Stimulated activated naive CD8-positive, alpha-beta T cell treated with anti-CD3 and anti-CD28 coated beads, Interleukin-15, amount 100 ng/mL, for 72 hours (primary cell): ENCODE data around the gene HMSD.
A peak's percentile ranks its signal among the peaks of the same experiment; 100 is the strongest.
"Not testable (repeated sequence)": the region's sequence is repeated elsewhere in the genome, so short reads cannot be mapped to it uniquely, and the experiment has no call there.

Experiments
- ATAC-seq: fragments of 150-1000 bp; cut with Tn5 transposase; 2 replicates; pipeline ENCODE4 v1.10.0; 2021; ENCODE audit warnings: mild to moderate bottlenecking, moderate library complexity
- DNase-seq, 2 donors: peaks; one replicate each; pipeline ENCODE4 v3.0.0; 2021 to 2022
- H3K27ac Mint-ChIP-seq, 2 donors: one replicate each; pipeline ENCODE4 v1.8.0; 2022; ENCODE audit warnings: mild to moderate bottlenecking in 2 of 2, mixed read lengths in 2 of 2, moderate library complexity in 2 of 2
- H3K27me3 Mint-ChIP-seq: one replicate; pipeline ENCODE4 v1.8.0; 2022; ENCODE audit warnings: mixed read lengths
- H3K4me1 Mint-ChIP-seq: one replicate; pipeline ENCODE4 v1.8.0; 2022; ENCODE audit warnings: mild to moderate bottlenecking, mixed read lengths
- H3K4me3 Mint-ChIP-seq, 2 donors: one replicate each; pipeline ENCODE4 v1.8.0; 2022; ENCODE audit warnings: mild to moderate bottlenecking in 2 of 2, mixed read lengths in 2 of 2, moderate library complexity in 1 of 2
- H3K9me3 Mint-ChIP-seq, 2 donors: one replicate each; pipeline ENCODE4 v1.8.0; 2022; ENCODE audit warnings: mixed read lengths in 2 of 2

The HMSD gene, protein sequence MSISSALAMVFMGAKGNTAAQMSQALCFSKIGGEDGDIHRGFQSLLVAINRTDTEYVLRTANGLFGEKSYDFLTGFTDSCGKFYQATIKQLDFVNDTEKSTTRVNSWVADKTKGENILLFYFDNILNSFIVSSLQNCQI

GRCh38 chr18:63949068-63949737 is at the start of gene HMSD:
TSS of gene HMSD (plus strand) at chr18:63949301. CDS start at chr18:63953456, 4,155 bp downstream.
- H3K4me3 Mint-ChIP-seq = peak within 1 kb of the TSS; percentile 88 to 92
- H3K27ac Mint-ChIP-seq = peak within 1 kb of the TSS in 1 of 2 donors; percentile 85
- peak; percentile 57 to 82 for DNase-seq
- peaks cover 38% of the 10 kb centered on the region for H3K4me1 Mint-ChIP-seq
- peaks cover 6 to 7% of the 10 kb centered on the region in 2 donors for H3K9me3 Mint-ChIP-seq
- H3K27me3 Mint-ChIP-seq = peaks cover 24% of the 10 kb centered on the region
- peak; percentile 88 for ATAC-seq

- DNase-seq = no peak
- Mint-ChIP-seq H3K9me3 (no peaks in the 10 kb centered on the region), H3K27me3 (peaks cover 10% of the 10 kb centered on the region), H3K4me1 (no peaks in the 10 kb centered on the region), H3K27ac (no peak overlapping the region), H3K4me3 (no peak overlapping the region)
- ATAC-seq = no peak
Observed at GRCh38 chr18:63903851-63904570, 45.1 kb upstream of the HMSD start.

DNA sequence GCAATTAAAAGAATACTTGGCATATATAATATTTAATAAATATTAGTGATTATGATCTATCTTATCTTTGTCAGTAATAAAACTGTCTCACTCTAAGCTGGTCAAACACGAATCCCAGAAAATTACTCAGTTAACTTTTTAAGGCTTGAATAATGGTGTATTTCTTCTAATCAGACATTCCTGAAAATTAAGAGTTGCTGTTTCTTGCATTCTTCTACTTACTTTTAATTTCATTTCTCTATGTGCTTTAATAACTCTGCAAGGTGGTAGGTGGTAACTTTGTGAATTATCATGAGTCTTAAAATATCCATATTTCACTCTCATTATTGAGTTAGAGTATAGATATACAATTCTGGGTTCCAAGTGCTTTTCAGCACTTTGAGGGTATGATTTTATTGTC is 44.4 kb upstream of the HMSD start:
- no peak for ATAC-seq

DNA sequence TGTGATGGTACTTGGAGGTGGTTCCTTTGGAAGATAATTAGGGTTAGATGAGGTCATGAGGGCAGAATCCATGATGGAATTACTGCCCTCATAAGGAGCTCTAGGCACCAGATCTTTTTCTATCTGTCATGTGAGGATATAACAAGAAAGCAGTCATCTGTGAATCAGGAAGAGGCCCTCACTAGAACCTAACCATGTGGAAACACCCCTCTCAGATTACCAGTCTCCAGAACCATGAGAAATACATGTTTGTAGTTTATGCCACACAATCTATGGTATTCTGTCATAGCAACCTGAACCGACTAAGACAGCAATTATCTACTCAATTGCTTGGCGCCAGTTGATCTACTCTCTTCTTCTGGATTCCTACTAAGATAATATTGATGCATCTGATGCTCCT is 43.7 kb upstream of the HMSD start:
- ATAC-seq (no peak), DNase-seq (no peak)
- Mint-ChIP-seq H3K4me1 (no peaks in the 10 kb centered on the region), H3K27me3 (peaks cover 10% of the 10 kb centered on the region), H3K27ac (no peak overlapping the region), H3K4me3 (no peak overlapping the region), H3K9me3 (no peaks in the 10 kb centered on the region)

More for the DNA sequence above, 44.4 kb upstream of the HMSD start:
- DNase-seq = no peak
- Mint-ChIP-seq H3K4me1 (no peaks in the 10 kb centered on the region), H3K4me3 (no peak overlapping the region), H3K27me3 (peaks cover 10% of the 10 kb centered on the region), H3K27ac (no peak overlapping the region), H3K9me3 (no peaks in the 10 kb centered on the region)

GRCh38 chr18:63906056-63906455 is 43.0 kb upstream of the HMSD start:
- Mint-ChIP-seq H3K4me3 (no peak overlapping the region), H3K4me1 (no peaks in the 10 kb centered on the region), H3K9me3 (no peaks in the 10 kb centered on the region), H3K27ac (no peak overlapping the region), H3K27me3 (peaks cover 15% of the 10 kb centered on the region)
- DNase-seq (no peak), ATAC-seq (no peak)

- no peaks in the 10 kb centered on the region for H3K9me3 Mint-ChIP-seq
- peak within 1 kb of the TSS in 1 of 2 donors; percentile 42 for H3K27ac Mint-ChIP-seq
- peak; percentile 50 for ATAC-seq
- no peak for DNase-seq
- peak within 1 kb of the TSS in 1 of 2 donors; percentile 49 for H3K4me3 Mint-ChIP-seq
- no peaks in the 10 kb centered on the region for H3K4me1 Mint-ChIP-seq
- H3K27me3 Mint-ChIP-seq = peaks cover 25% of the 10 kb centered on the region
Observed at GRCh38 chr18:63907664-63908063, 41.4 kb upstream of the HMSD start, which contains the start of gene SERPINB10. TSS of gene SERPINB10 (plus strand) at chr18:63907958. CDS start at chr18:63915511, 7,553 bp downstream.

DNA sequence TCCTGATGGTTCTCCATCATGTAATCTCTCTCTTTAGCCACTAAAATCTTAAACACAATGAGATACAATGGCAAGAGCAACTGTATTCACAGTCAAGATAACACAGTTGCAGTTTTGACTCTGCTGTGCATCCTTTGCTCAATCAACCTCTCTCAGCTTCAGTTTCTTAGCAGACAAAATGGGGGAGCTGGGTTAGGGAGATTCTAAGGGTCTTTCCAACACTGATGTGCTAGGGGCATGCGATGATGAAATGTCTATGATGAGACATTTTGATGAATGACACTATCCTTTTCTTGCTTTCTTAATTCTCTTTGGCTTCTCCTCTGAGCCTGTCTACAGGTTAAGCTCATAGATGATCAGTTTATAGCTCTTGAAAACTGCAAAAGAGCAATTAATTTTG is 40.2 kb upstream of the HMSD start:
- no peaks in the 10 kb centered on the region for H3K9me3 Mint-ChIP-seq
- H3K27ac Mint-ChIP-seq = peak overlapping the region in 1 of 2 donors; percentile 34
- peaks cover 34% of the 10 kb centered on the region for H3K27me3 Mint-ChIP-seq
- DNase-seq (no peak), ATAC-seq (peak; percentile 67)
- peak overlapping the region in 1 of 2 donors; percentile 49 for H3K4me3 Mint-ChIP-seq
- no peaks in the 10 kb centered on the region for H3K4me1 Mint-ChIP-seq

DNA sequence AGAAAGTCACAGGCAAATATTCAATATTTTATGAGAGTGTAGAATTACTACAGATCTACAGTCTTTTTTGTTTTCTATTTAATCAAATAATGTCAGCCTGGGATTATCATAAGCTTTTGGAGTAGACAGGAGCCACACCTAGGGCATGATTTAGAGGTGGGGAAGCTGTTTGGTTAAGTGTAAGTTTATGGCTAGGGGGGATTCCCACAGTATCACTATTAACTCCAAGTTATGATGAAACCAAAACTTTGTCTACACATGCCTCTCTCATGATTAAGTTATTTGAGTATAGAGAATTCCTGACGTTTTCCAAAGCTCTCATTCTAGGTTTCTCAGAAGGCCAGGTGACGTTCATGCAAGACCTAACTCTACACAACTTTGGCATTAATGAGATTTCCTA is 39.2 kb upstream of the HMSD start:
- ATAC-seq (peak; percentile 67), DNase-seq (no peak)
- no peak overlapping the region for H3K27ac Mint-ChIP-seq
- no peaks in the 10 kb centered on the region for H3K4me1 Mint-ChIP-seq
- H3K4me3 Mint-ChIP-seq = no peak overlapping the region
- H3K27me3 Mint-ChIP-seq = peaks cover 44% of the 10 kb centered on the region
- H3K9me3 Mint-ChIP-seq = no peaks in the 10 kb centered on the region

GRCh38 chr18:63917817-63918216 is 31.3 kb upstream of the HMSD start:
- no peak for ATAC-seq
- Mint-ChIP-seq H3K27ac (peak overlapping the region in 1 of 2 donors; percentile 27), H3K4me1 (no peaks in the 10 kb centered on the region), H3K4me3 (no peak overlapping the region), H3K27me3 (peaks cover 43% of the 10 kb centered on the region), H3K9me3 (peaks cover 0 to 4% of the 10 kb centered on the region in 2 donors)
- DNase-seq = no peak

- no peak for DNase-seq
- Mint-ChIP-seq H3K9me3 (peaks cover 0 to 4% of the 10 kb centered on the region in 2 donors), H3K27me3 (peaks cover 54% of the 10 kb centered on the region), H3K27ac (no peak overlapping the region), H3K4me3 (no peak overlapping the region), H3K4me1 (no peaks in the 10 kb centered on the region)
- no peak for ATAC-seq
Observed at GRCh38 chr18:63922049-63922448, 27.1 kb upstream of the HMSD start.

DNA sequence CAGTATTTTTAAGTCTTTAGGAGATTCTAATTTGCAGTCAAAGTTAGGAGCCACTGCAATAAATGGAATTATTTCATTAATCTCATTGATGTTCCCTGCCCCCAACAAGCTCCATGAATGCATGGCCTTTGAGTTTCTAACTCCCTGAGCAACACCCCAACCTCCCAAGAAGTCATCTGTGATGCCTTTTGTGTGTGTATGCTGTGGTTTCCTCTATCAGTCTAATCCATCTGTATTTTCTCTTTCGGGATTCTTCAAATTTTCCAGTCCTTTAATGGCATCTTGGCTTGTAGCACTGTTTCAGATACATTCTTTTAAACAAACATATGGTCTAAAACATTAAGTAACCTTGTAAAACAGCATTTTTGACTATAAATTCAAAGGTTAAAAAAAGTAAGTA is 24.6 kb upstream of the HMSD start:
- H3K4me3 Mint-ChIP-seq = no peak overlapping the region
- ATAC-seq (no peak), DNase-seq (no peak)
- no peak overlapping the region for H3K27ac Mint-ChIP-seq
- peaks cover 0 to 4% of the 10 kb centered on the region in 2 donors for H3K9me3 Mint-ChIP-seq
- H3K4me1 Mint-ChIP-seq = no peaks in the 10 kb centered on the region
- H3K27me3 Mint-ChIP-seq = peaks cover 52% of the 10 kb centered on the region

GRCh38 chr18:63928331-63928730 is 20.8 kb upstream of the HMSD start:
- H3K9me3 Mint-ChIP-seq = no peaks in the 10 kb centered on the region
- ATAC-seq (no peak), DNase-seq (no peak)
- no peaks in the 10 kb centered on the region for H3K4me1 Mint-ChIP-seq
- peaks cover 39% of the 10 kb centered on the region for H3K27me3 Mint-ChIP-seq
- H3K27ac Mint-ChIP-seq = no peak overlapping the region
- H3K4me3 Mint-ChIP-seq = no peak overlapping the region

DNA sequence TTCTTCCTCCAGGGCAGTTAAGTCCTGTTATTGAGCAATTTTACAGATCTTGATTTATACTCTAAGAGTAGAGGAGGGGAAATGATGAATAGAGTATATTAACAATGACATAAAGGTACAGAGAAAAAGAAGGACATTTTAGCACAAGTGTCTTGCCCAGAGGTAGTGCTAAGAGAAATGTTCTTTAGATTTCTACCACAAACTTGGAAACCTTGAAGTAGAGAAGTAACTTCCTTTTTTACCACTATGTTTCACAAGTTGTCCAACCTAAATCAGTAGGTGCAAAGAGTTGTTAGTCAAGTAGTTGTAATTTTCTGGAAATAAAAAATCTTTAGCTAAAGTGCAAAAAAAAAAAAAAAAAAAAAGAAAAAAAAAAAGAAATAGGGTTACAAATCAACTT is 19.7 kb upstream of the HMSD start:
- not testable (repeated sequence) for ATAC-seq, H3K27ac Mint-ChIP-seq, H3K9me3 Mint-ChIP-seq, H3K4me1 Mint-ChIP-seq, H3K4me3 Mint-ChIP-seq, DNase-seq
- peaks cover 28% of the 10 kb centered on the region for H3K27me3 Mint-ChIP-seq

DNA sequence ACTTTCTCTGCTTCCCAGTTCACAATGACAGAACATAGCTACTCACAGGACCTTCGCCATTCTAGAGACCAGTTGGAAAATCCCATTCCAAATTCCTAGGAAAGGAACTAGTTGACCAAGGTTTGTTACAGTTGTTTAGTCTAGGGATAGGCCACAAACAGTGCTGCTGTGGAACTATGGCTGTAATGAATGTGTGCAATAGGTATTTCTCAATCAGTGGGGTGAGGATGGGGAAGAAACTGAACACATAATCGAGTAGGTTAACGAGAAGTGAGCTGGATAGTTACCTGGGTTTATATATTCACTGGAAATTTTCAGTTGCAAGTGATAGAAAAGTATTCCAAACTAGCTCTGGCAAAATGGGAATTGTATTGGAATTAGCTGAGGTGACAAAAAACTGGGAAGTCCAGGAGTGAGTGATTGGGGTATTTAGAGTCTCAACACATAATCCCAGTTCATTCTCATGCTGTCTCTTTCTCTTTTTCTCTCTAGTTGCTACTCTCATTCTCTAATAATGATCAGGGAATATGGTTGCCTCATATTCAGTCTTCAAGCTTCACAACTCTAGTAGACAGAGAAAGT is 18.2 kb upstream of the HMSD start:
- ATAC-seq = no peak
- no peak overlapping the region for H3K27ac Mint-ChIP-seq
- H3K27me3 Mint-ChIP-seq = peaks cover 14% of the 10 kb centered on the region
- H3K4me3 Mint-ChIP-seq = no peak overlapping the region
- peaks cover under 1% of the 10 kb centered on the region for H3K4me1 Mint-ChIP-seq
- H3K9me3 Mint-ChIP-seq = no peaks in the 10 kb centered on the region
- DNase-seq = no peak

- ATAC-seq (peak; percentile 97), DNase-seq (peak; percentile 66 to 78)
- Mint-ChIP-seq H3K9me3 (no peaks in the 10 kb centered on the region), H3K27me3 (peaks cover 3% of the 10 kb centered on the region), H3K4me3 (peak overlapping the region; percentile 74 to 76), H3K27ac (peak overlapping the region; percentile 61 to 67), H3K4me1 (peaks cover 7% of the 10 kb centered on the region)
Observed at GRCh38 chr18:63936156-63936931, 12.8 kb upstream of the HMSD start.
